Measurements from ENCODE around the gene PITHD1.
"Not testable (repeated sequence)": the region's sequence is repeated elsewhere in the genome, so short reads cannot be mapped to it uniquely, and the experiment has no call there.

Gene PITHD1

DNA sequence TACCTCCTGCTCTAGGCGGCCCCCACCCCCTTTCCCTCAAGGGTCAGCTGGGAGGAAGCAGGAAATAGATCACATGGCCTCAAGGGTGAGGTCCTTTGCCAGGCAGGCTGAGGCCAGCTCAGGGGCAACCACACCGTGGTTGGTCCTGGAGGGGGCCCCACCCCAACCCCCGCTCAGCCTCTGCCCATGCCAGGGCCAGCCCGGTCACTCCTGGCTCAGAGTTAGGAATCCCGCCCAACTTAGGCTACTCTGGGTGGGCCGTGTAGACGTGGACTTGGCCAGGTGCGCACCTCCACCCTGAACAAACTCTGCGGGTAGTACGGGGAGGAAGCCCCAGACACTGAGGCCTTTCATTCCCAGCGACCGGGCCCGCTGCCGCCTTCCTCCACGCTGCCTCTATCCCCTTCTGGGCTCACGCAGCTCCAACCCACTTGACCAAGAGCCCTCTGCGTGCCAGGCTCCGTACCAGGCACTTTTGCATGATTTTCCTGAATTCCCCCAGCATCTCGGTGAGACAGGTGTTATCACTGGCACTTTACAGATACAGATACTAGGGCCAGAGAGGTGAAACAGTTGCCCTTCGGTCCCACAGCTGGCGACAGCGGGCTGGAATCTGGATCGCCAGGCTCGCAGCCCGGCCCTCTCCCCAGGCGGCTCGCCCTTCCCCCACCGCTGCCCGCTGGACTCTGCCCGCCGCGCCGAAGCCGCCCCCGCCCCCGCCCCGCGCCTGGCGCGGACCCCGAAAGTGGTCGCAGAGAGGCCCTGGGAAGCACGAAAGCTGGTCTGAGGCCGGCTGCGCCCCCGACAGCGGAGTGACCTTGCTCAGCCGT lies 21.6 kb downstream of the PITHD1 start:
- DNase-seq = peak; percentile 80

- peak; percentile 96 for DNase-seq
These were observed 22.5 kb downstream of the PITHD1 start, which contains the start of gene GALE for GRCh38 chr1:23800400-23801337. TSS of gene GALE (minus strand) at chr1:23800754. CDS start at chr1:23799007, 1,747 bp downstream.

GRCh38 chr1:23801338-23801748 lies 23.1 kb downstream of the PITHD1 start:
- DNase-seq = no peak

DNA sequence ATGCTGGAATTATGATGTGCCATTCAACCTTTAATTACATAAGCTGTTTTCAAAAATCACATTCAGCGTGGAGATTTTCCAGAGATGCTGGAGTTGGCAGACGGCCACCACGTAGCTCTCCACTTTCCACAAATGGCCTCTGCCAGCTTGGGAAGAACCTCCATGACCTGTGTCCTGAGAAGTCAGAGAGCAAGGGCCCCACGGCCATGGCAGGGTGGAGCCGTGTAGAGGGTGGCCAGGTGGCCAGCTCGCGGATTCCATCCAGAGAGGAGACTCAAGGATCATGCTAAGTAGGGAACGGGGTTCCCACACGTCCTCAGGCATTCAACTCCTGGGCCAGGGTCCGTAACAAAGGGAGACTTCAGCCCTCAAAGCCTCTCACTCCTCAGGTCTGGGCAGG lies 23.7 kb downstream of the PITHD1 start:
- DNase-seq = no peak

DNA sequence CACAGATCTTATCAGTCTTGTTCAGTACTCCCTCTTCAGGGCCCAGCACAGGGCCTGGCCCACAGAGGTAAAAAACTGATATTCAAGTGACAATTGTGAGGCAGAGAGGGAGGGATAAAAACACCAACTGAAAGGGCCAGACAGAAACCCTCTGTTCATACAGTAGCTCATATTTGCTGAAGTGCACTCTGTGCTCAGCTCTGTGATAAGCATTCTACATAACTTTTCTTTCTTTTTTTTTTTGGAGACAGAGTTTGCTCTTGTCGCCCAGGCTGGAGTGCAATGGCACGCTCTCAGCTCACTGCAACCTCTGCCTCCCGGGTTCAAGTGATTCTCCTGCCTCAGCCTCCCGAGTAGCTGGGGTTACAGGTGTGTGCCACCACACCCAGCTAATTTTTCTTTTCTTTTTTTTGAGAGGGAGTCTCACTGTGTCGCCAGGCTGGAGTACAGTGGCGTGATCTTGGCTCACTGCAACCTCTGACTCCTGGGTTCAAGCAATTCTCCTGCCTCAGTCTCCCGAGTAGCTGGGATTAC lies 24.7 kb downstream of the PITHD1 start:
- not testable (repeated sequence) for DNase-seq

- no peak for DNase-seq
These were observed 25.5 kb downstream of the PITHD1 start for GRCh38 chr1:23803674-23804073.

DNA sequence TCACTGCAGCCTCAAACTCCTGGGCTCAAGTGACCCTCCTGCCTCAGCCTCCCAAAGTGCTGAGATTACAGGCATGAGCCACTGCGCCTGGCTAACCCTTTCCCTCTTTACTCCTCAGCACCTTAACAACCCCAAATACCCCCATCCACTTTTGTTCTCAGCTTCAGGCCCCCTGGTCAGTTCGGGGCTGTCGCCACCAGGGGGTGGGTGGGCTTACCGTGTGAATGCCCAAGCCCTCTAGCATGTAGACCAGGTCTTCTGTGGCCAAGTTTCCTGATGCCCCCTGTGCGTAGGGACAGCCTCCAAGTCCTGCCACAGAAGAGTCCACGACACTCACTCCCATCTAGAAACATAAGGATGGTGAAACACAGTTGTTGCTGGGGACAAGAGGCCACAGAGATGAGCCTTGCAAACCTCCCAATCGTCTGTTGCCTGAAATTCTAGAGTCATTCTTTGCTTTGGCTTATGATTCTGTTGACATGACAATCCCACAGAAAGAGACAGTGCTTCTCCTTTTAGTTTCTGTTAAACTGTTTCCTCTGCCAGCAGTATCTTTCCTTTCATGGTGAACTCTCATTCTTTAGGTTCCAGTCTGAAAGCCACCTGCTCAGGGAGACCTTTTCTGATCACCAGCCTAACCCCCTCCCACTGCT lies 26.1 kb downstream of the PITHD1 start:
- no peak for DNase-seq

DNA sequence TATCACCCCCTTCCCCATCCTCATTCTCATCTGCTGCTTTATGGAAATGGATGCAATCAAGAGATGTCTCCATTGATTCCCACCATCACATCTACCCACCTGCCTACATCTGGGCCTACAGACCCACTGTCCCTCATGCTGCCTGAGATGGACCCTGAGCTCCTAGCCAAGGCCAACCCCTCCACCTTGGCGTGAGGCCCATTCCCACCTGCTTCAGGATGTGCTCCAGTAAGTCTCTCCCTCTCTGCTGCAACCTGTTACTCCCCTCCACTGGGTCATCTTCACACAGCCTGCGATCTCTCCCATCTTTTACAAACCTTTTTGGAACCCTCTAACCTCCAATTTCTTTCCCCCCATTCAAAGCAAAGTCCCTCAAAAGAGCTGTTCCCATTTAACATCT lies 26.8 kb downstream of the PITHD1 start:
- DNase-seq = no peak

DNA sequence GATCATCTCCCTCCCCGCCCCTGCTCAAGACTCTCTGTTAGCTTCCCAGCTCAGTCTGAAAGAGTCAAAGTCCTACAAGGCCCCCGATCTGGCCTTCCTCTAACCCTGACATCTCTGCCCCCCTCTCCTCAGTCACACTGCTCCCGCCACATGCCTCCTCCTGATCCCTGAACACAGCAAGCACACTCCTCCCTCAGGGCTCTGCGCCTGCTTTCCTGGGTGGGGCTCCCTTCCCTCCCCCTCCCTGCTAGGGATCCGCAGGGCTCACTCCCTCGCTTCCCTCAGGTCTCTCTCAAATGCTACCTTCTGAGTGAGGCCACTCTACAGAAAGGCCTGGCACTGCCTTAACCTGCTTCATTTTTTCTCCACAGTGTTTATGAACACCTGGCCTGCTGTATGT lies 28.1 kb downstream of the PITHD1 start:
- no peak for DNase-seq

GRCh38 chr1:23807453-23807852 lies 29.2 kb downstream of the PITHD1 start:
- no peak for DNase-seq

DNA sequence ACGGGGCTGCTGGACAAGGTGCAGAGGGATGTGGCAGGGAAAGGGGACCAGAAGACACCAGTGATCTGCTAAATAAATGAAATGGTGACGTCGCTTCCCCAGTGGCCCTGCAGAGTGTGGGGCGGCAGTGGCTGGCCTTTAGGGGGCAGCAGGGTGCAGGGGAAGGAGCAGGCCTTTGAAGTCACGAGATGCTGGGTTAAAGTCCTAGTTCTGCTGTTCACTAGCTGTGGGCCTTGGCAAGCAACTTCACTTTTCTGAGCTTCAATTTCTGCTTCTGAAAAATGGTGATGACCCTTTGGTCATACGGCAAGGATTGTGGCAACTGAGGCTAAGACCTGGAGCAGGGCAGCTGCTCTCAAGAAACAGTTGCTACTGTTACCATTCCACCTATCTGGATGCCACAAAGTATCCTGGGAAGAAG lies 31.5 kb downstream of the PITHD1 start:
- peak; percentile 71 for DNase-seq

GRCh38 chr1:23810818-23811540 lies 32.8 kb downstream of the PITHD1 start:
- DNase-seq = no peak

- DNase-seq = no peak
These were observed 35.8 kb downstream of the PITHD1 start for GRCh38 chr1:23814016-23814415.

GRCh38 chr1:23816361-23816760 lies 38.1 kb downstream of the PITHD1 start:
- no peak for DNase-seq

DNA sequence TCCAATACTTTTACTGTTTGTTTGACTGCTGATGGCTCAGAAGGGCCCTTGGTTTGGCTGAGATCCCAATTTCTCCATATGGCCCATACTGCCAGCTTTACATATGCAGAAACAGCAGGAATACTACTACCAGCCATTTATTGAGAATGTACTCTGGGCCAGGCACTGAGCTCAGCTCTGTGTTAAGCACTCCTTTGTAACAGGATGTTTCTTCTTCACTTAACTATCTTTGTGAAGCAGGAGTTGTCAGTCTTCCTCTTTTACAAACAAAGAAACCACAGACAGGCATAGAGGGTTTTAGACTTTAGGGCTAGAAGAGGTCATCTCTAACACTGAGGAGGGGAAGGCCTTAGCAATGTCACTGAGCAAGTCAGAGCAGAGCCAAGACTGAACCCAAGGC lies 38.7 kb downstream of the PITHD1 start:
- DNase-seq = no peak

DNA sequence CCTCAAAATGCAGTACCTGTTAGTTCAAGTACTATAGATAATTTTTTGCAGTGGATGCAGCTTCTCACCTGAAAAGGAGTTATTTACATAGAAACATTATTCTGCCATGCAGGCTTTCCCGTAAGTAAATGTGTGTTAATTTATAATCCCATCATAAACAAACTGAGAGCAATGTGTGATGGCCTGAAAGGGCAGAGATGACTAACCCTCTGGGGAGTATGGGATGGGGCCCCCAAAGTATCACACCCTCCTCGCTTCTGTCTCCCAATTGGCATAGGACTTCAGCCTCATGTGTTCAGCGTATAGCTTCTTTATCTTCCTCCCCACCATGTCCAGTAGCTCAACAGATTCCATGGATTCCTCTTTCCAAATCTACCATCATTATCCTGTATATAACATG lies 39.4 kb downstream of the PITHD1 start:
- DNase-seq = no peak

- DNase-seq = no peak
These were observed 45.5 kb downstream of the PITHD1 start for GRCh38 chr1:23823767-23824166.

- DNase-seq = no peak
These were observed 46.5 kb downstream of the PITHD1 start for GRCh38 chr1:23824711-23825075.

DNA sequence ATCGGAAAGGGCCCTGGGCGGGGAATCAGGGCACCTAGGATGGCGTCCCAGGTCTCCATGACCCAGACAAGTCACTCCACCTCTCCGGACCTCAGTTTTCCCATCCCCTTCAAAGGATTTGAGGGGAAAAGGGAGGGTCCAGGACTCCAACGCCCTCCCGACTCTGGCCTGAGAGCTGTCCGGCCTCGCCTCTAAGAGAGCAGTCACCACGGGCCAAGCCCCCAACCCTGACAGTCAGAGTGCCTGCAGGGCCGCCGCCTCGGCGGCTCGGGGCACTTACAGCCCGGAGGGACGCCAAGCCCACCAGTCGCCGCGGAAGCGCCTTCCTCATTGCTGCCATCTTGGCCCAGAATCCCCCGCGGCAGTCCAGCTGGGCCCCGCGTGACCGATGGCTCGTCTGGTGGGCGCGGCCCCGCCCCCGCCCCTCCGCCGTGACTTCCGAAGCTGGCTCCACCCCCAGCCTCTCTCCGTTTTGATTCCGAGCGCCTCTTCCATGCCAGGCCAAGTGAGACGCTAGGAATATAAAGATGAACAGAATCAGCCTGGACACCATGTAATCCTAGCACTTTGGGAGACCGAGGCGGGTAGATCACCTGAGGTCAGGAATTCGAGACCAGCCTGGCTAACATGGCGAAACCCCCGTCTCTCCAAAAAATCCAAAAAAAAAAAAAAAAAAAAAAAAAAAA lies 47.0 kb downstream of the PITHD1 start, which contains the start of gene HMGCL:
Gene HMGCL, minus strand, starts transcription at position 354 of the 686 bp plus-strand sequence. Its CDS starts 14 bp downstream, at position 340.
- peak; percentile 91 for DNase-seq

DNA sequence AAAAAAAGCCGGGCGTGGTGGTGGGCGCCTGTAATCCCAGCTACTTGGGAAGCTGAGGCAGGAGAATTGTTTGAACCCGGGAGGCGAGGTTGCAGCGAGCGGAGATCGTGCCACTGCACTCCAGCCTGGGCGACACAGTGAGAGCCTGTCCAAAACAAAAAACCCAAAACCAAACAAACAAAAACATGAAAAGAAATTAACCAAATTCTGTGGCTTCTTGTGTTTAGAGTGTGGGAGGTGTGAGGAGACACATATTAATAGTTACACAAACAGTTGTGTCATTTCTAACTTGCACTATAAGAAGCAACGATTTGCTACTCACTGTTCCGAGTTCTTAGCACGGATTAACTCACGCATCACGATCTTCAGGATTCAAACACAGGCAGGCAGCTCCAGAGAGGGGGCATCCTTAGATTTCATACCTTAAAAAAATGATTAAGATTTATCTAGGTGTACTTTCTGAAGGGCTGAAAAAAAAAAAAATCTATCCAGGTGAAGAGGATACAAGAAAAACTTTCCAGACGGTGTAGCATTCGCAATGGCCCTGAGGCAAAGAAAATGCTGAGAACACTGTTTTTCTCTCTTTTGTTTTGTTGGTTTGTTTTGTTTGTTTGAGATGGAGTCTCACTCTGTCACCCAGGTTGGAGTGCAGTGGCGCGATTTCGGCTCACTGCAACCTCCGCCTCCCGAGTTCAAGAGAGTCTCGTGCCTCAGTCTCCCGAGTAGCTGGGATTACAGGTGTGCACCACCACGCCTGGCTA lies 47.7 kb downstream of the PITHD1 start:
- no peak for DNase-seq

DNA sequence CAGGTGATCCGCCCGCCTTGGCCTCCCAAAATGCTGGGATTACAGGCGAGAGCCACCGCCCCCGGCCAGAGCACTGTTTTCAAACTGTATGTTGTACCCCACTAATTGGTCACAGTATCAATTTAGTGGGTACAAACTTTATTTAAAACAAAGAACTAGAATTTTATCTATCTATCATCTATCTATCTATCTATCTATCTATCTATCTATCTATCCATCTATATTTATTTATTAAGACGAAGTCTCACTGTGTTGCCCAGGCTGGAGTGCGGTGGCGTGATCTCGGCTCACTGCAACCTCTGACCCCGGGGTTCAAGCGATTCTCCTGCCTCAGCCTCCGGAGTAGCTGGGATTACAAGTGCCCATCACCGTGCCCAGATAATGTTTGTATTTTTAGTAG lies 48.4 kb downstream of the PITHD1 start:
- not testable (repeated sequence) for DNase-seq

Measured in EL (cell line).